ENCODE measurements around the gene ALDH7A1.

- TF ChIP-seq CTCF (IDR thresholded peaks at IDR 0.05) (no peak), POLR2A (IDR thresholded peaks at IDR 0.05) (no peak)
Measured at GRCh38 chr5:126579716-126580115, 15.3 kb downstream of the ALDH7A1 start.
